ENCODE measurements around the gene BACE1. TPM values are rescaled to one million over a fixed set of nuclear protein-coding genes. Genes with fewer than 3 reads are reported as not detected.

Gene BACE1
- total and polyA plus RNA-seq, 2 donors (not counting 1 experiment from before 2014, with no cell fraction given) = 0.06 TPM; not detected in 1

GRCh38 chr11:117279711-117280376 lies 36.2 kb downstream of the BACE1 start:
- H3K9ac ChIP-seq (ENCODE audit: low read length) = no peak overlapping the region
- Mint-ChIP-seq H3K4me1 (peaks cover 1% of the 10 kb centered on the region), H3K9me3 (ENCODE audit: insufficient read depth) (no peaks in the 10 kb centered on the region), H3K27me3 (no peaks in the 10 kb centered on the region), H3K4me3 (no peak overlapping the region), H3K27ac (no peak overlapping the region)
- H2AFZ ChIP-seq (ENCODE audit: insufficient read depth, low read depth, low read length, poor library complexity, severe bottlenecking) = no peak overlapping the region
- H3K27me3 ChIP-seq (replicated peaks in 1 of 4; ENCODE audit: control extremely low read depth in 1 of 4, control insufficient read depth in 3 of 4, insufficient read depth in 4 of 4, low read length in 3 of 4) = no peaks in the 10 kb centered on the region
- no peak for DNase-seq
- no peak overlapping the region for H3K27ac ChIP-seq (ENCODE audit: low read length in 2 of 2)
- ChIA-PET POLR2A (no interaction called here), CTCF (no interaction called here)
- no peak for ATAC-seq (ENCODE audit: low read depth)
- 96% methylated on average over 2 of the region's 4 CpGs for WGBS (ENCODE audit: insufficient coverage)
- H3K9me3 ChIP-seq (ENCODE audit: control extremely low read depth in 1 of 3, control insufficient read depth in 2 of 3, insufficient read depth in 1 of 3, low read length in 2 of 3) = no peaks in the 10 kb centered on the region
- H3K36me3 ChIP-seq (replicated peaks in 1 of 2; ENCODE audit: control extremely low read depth in 1 of 2, control insufficient read depth in 1 of 2, extremely low read depth in 1 of 2, insufficient read depth in 2 of 2, low read length in 1 of 2) = peaks cover 0 to 46% of the 10 kb centered on the region in 2 experiments
- TF ChIP-seq CTCF (IDR thresholded peaks at IDR 0.05) = no peak
- TF ChIP-seq EZH2 (IDR thresholded peaks at IDR 0.05; ENCODE audit: borderline replicate concordance, insufficient read depth, low read depth, low read length, poor library complexity, severe bottlenecking) = no peak
- intact Hi-C loops (cut with micrococcal nuclease) = no loop called here
- no peaks in the 10 kb centered on the region for H3K4me1 ChIP-seq (ENCODE audit: control insufficient read depth in 2 of 2, insufficient read depth in 2 of 2, low read length in 2 of 2)
- H3K4me3 ChIP-seq (ENCODE audit: control extremely low read depth in 1 of 5, extremely low read depth in 1 of 5, insufficient read depth in 1 of 5, low read depth in 2 of 5, low read length in 4 of 5) = no peak overlapping the region
- H4K20me1 ChIP-seq (ENCODE audit: control insufficient read depth, insufficient read depth, low read length, poor library complexity, severe bottlenecking) = no peaks in the 10 kb centered on the region
- no peak overlapping the region for H3K4me2 ChIP-seq (replicated peaks; ENCODE audit: low read depth, low read length, poor library complexity, severe bottlenecking)
- no peaks in the 10 kb centered on the region for H3K79me2 ChIP-seq (ENCODE audit: control insufficient read depth, insufficient read depth, low read length)

- ChIA-PET CTCF (interaction anchor here (0.5 kb wide), 1 partner anchor 24 kb away, joined by 3 read pairs; no protein-coding TSS in a partner anchor), POLR2A (no interaction called here)
- ATAC-seq (ENCODE audit: low read depth) (no peak), DNase-seq (no peak)
- Histone ChIP-seq H4K20me1 (ENCODE audit: control insufficient read depth, insufficient read depth, low read length, poor library complexity, severe bottlenecking) (no peaks in the 10 kb centered on the region), H3K27me3 (replicated peaks in 1 of 4; ENCODE audit: control extremely low read depth in 1 of 4, control insufficient read depth in 3 of 4, insufficient read depth in 4 of 4, low read length in 3 of 4) (no peaks in the 10 kb centered on the region), H3K36me3 (replicated peaks in 1 of 2; ENCODE audit: control extremely low read depth in 1 of 2, control insufficient read depth in 1 of 2, extremely low read depth in 1 of 2, insufficient read depth in 2 of 2, low read length in 1 of 2) (peaks cover 0 to 32% of the 10 kb centered on the region in 2 experiments), H2AFZ (ENCODE audit: insufficient read depth, low read depth, low read length, poor library complexity, severe bottlenecking) (no peak overlapping the region), H3K4me3 (ENCODE audit: control extremely low read depth in 1 of 5, extremely low read depth in 1 of 5, insufficient read depth in 1 of 5, low read depth in 2 of 5, low read length in 4 of 5) (no peak overlapping the region), H3K9ac (ENCODE audit: low read length) (no peak overlapping the region), H3K4me2 (replicated peaks; ENCODE audit: low read depth, low read length, poor library complexity, severe bottlenecking) (no peak overlapping the region), H3K79me2 (ENCODE audit: control insufficient read depth, insufficient read depth, low read length) (no peaks in the 10 kb centered on the region), H3K9me3 (ENCODE audit: control extremely low read depth in 1 of 3, control insufficient read depth in 2 of 3, insufficient read depth in 1 of 3, low read length in 2 of 3) (no peaks in the 10 kb centered on the region), H3K4me1 (ENCODE audit: control insufficient read depth in 2 of 2, insufficient read depth in 2 of 2, low read length in 2 of 2) (no peaks in the 10 kb centered on the region), H3K27ac (ENCODE audit: low read length in 2 of 2) (no peak overlapping the region)
- intact Hi-C loops (cut with micrococcal nuclease) = no loop called here
- H3K4me1 Mint-ChIP-seq = peaks cover 3% of the 10 kb centered on the region
- H3K4me3 Mint-ChIP-seq = no peak overlapping the region
- TF ChIP-seq EZH2 (IDR thresholded peaks at IDR 0.05; ENCODE audit: borderline replicate concordance, insufficient read depth, low read depth, low read length, poor library complexity, severe bottlenecking) (no peak), CTCF (IDR thresholded peaks at IDR 0.05) (no peak)
- H3K27ac Mint-ChIP-seq = no peak overlapping the region
- no peaks in the 10 kb centered on the region for H3K27me3 Mint-ChIP-seq
- no peaks in the 10 kb centered on the region for H3K9me3 Mint-ChIP-seq (ENCODE audit: insufficient read depth)
- no CpG with 5 or more reads among the region's 2 CpGs for WGBS (ENCODE audit: insufficient coverage)
Measured at GRCh38 chr11:117278347-117278746, 37.7 kb downstream of the BACE1 start.

Measured in B cell (primary cell).